HEK293 (cell line): Measurements from ENCODE around the gene LRP1B.

Experiments
- BCL11A ChIP-seq: fragments of 450-650 bp; formaldehyde crosslinking; IDR thresholded peaks from 2 replicates; pipeline ENCODE4 v1.5.1; 2016; ENCODE audit warnings: low read depth, missing biosample characterization, missing genetic modification characterization
- ZBTB20 ChIP-seq: fragments of 450-650 bp; formaldehyde crosslinking; IDR thresholded peaks from 2 replicates; pipeline ENCODE4 v1.5.1; 2016; ENCODE audit warnings: missing biosample characterization, missing genetic modification characterization
- ZNF133 ChIP-seq: fragments of 450-650 bp; formaldehyde crosslinking; IDR thresholded peaks from 2 replicates; pipeline ENCODE4 v1.5.1; 2016; ENCODE audit warnings: missing biosample characterization, missing genetic modification characterization
- ZNF350 ChIP-seq: fragments of 450-650 bp; formaldehyde crosslinking; IDR thresholded peaks from 2 replicates; pipeline ENCODE4 v1.5.0; 2017; ENCODE audit warnings: missing biosample characterization, mild to moderate bottlenecking, missing genetic modification characterization
- ZNF610 ChIP-seq: fragments of 450-650 bp; formaldehyde crosslinking; IDR thresholded peaks from 2 replicates; pipeline ENCODE4 v1.5.1; 2016; ENCODE audit warnings: missing biosample characterization, missing genetic modification characterization, borderline replicate concordance
- ZNF654 ChIP-seq: fragments of 450-650 bp; formaldehyde crosslinking; IDR thresholded peaks from 2 replicates; pipeline ENCODE4 v1.5.1; 2016; ENCODE audit warnings: low read depth, missing biosample characterization, missing genetic modification characterization
- TF ChIP-seq, protein P1 (sequence below): fragments of 450-650 bp; formaldehyde crosslinking; IDR thresholded peaks from 2 replicates; pipeline ENCODE4 v1.5.1; 2016; ENCODE audit warnings: missing biosample characterization, missing genetic modification characterization

DNA sequence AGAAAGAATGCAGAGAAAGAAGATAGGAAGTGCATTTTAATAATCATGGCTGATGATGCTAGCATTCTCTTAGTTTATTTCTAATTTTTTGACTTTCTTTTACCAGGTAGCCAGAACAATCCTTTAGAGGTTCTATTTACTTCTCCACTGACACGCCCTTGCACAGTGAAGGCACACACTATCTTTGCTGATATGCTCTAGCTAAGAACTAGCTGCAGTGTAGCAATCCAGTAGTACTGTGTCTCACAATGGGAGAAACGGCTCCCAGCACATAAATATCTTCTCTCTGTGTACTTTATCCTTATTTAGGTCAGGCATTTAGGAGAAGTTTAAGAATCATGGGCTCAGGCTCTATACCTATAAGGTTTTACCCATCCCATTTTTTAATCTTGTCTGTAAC, 1005.4 kb downstream of the LRP1B start:
- TF ChIP-seq, protein P1, sequence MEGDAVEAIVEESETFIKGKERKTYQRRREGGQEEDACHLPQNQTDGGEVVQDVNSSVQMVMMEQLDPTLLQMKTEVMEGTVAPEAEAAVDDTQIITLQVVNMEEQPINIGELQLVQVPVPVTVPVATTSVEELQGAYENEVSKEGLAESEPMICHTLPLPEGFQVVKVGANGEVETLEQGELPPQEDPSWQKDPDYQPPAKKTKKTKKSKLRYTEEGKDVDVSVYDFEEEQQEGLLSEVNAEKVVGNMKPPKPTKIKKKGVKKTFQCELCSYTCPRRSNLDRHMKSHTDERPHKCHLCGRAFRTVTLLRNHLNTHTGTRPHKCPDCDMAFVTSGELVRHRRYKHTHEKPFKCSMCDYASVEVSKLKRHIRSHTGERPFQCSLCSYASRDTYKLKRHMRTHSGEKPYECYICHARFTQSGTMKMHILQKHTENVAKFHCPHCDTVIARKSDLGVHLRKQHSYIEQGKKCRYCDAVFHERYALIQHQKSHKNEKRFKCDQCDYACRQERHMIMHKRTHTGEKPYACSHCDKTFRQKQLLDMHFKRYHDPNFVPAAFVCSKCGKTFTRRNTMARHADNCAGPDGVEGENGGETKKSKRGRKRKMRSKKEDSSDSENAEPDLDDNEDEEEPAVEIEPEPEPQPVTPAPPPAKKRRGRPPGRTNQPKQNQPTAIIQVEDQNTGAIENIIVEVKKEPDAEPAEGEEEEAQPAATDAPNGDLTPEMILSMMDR: no peak
- TF ChIP-seq ZNF610 (no peak), ZNF654 (tag by site-specific recombination) (no peak), BCL11A (no peak), ZNF350 (tag by site-specific recombination) (no peak), ZBTB20 (tag by site-specific recombination) (no peak), ZNF133 (no peak)
